Vagina (tissue), 2 donors: ENCODE results near the gene G6PC3.

Experiments used
- POLR2A ChIP-seq, 2 donors: fragments of 450-650 bp; IDR thresholded peaks; one replicate each; pipeline ENCODE4 v1.6.1; 2017; ENCODE audit warnings: antibody characterized with exemption in 2 of 2, mild to moderate bottlenecking in 2 of 2, moderate library complexity in 2 of 2
- POLR2AphosphoS5 ChIP-seq, 2 donors: sonication (generic); formaldehyde crosslinking; IDR thresholded peaks; one replicate each; pipeline ENCODE4 v1.9.0; 2017; ENCODE audit warnings: antibody characterized with exemption in 2 of 2, mild to moderate bottlenecking in 2 of 2, low read depth in 1 of 2; ENCODE audit not compliant: insufficient read depth in 1 of 2
- TF ChIP-seq, protein P1 (sequence below), 3 experiments: fragments of 450-650 bp in 2 of 3; fragments of 200-600 bp in 1 of 3; sonication (generic) in 1 of 3; IDR thresholded peaks; one replicate each; pipeline ENCODE4 v1.5.1; 2017 to 2019; ENCODE audit warnings: antibody characterized with exemption in 3 of 3, mild to moderate bottlenecking in 2 of 3, moderate library complexity in 2 of 3

- TF ChIP-seq, protein P1, sequence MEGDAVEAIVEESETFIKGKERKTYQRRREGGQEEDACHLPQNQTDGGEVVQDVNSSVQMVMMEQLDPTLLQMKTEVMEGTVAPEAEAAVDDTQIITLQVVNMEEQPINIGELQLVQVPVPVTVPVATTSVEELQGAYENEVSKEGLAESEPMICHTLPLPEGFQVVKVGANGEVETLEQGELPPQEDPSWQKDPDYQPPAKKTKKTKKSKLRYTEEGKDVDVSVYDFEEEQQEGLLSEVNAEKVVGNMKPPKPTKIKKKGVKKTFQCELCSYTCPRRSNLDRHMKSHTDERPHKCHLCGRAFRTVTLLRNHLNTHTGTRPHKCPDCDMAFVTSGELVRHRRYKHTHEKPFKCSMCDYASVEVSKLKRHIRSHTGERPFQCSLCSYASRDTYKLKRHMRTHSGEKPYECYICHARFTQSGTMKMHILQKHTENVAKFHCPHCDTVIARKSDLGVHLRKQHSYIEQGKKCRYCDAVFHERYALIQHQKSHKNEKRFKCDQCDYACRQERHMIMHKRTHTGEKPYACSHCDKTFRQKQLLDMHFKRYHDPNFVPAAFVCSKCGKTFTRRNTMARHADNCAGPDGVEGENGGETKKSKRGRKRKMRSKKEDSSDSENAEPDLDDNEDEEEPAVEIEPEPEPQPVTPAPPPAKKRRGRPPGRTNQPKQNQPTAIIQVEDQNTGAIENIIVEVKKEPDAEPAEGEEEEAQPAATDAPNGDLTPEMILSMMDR (IDR thresholded peaks at IDR 0.05), result no peak
- TF ChIP-seq POLR2A (IDR thresholded peaks at IDR 0.05) (no peak), POLR2AphosphoS5 (IDR thresholded peaks at IDR 0.05; ENCODE audit: insufficient read depth in 1 of 2, low read depth in 1 of 2) (no peak)
These were observed 3.0 kb upstream of the G6PC3 start for GRCh38 chr17:44067545-44067940.
